Subcutaneous adipose tissue (tissue), 4 donors: ENCODE results near the gene CCL3. TPM values are rescaled to one million over a fixed set of nuclear protein-coding genes. Genes with fewer than 3 reads are reported as not detected.

Source experiments
- CTCF ChIP-seq: fragments of 450-650 bp; IDR thresholded peaks from one replicate; pipeline ENCODE4 v1.5.1; 2016; ENCODE audit warnings: low read depth, mild to moderate bottlenecking, control low read depth, antibody characterized with exemption, moderate library complexity
- small RNA-seq: library from RNA; depleted of rRNA; stranded (forward); fragments of <200 nt; gene quantifications from one replicate; pipeline ENCODE3, GENCODE V24; 2016
- total RNA-seq, 4 donors: library from RNA; depleted of rRNA; stranded (reverse); fragments of >200 nt; gene quantifications; one replicate each; pipeline ENCODE4 v1.1.0, GENCODE V29; 2016

Gene CCL3
- total RNA-seq, 4 donors from 2014 or later: 0.98 to 14.1 (median 1.7) TPM

GRCh38 chr17:36059406-36059805, 30.5 kb downstream of the CCL3 start:
- TF ChIP-seq CTCF: no peak

- no peak for TF ChIP-seq CTCF
Measured at GRCh38 chr17:36057911-36058310, 32.0 kb downstream of the CCL3 start.

- no peak for TF ChIP-seq CTCF
Measured at GRCh38 chr17:36055921-36056520, 33.9 kb downstream of the CCL3 start.

- no peak for TF ChIP-seq CTCF
Measured at GRCh38 chr17:36055171-36055570, 34.8 kb downstream of the CCL3 start.

GRCh38 chr17:36049643-36050042, 40.3 kb downstream of the CCL3 start:
- no peak for TF ChIP-seq CTCF

- no peak for TF ChIP-seq CTCF
Measured at GRCh38 chr17:36048066-36048465, 41.9 kb downstream of the CCL3 start.

Small RNA genes lying within 50 kb of the gene (small RNA-seq; reads per million reads assigned to genes)
- gene RN7SL301P: not detected

Other genes starting within 250 kb of the CCL3 start
- not detected for gene HEATR9, start 221.3 kb downstream of the CCL3 start, total RNA-seq
- 10 to 100 TPM in 1 of 4 donors, 1 to 10 TPM in 1, under 1 TPM in 1, not detected in 1; 0.82 to 11.2 (median 6.8) TPM for gene CCL5, start 209.8 kb downstream of the CCL3 start, total RNA-seq
- not detected for gene RDM1, start 159.4 kb downstream of the CCL3 start, total RNA-seq
- not detected for gene LYZL6, start 146.4 kb downstream of the CCL3 start, total RNA-seq
- gene CCL16, start 108.6 kb downstream of the CCL3 start, total RNA-seq: 1 to 10 TPM in 1 of 4 donors, under 1 TPM in 1, not detected in 2; 0.34 to 2.6 TPM
- gene CCL14, start 103.4 kb downstream of the CCL3 start, total RNA-seq: 10 to 100 TPM; 33.5 to 48.7 (median 46.5) TPM
- not detected for gene CCL15, start 88.6 kb downstream of the CCL3 start, total RNA-seq
- gene CCL23, start 72.2 kb downstream of the CCL3 start, total RNA-seq: 10 to 100 TPM in 2 of 4 donors, 1 to 10 TPM in 2; 3.4 to 13.7 (median 9.1) TPM
- gene CCL18, start 25.9 kb downstream of the CCL3 start, total RNA-seq: 10 to 100 TPM in 1 of 4 donors, 1 to 10 TPM in 1, under 1 TPM in 1, not detected in 1; 0.66 to 19.2 (median 2.2) TPM
- 1 to 10 TPM in 3 of 4 donors, not detected in 1; 2.2 to 4.2 (median 3.1) TPM for gene CCL4, start 13.7 kb upstream of the CCL3 start, total RNA-seq
- 1 to 10 TPM in 1 of 4 donors, not detected in 3; 2.9 TPM for gene TBC1D3B, start 86.5 kb upstream of the CCL3 start, total RNA-seq
- 1 to 10 TPM in 1 of 4 donors, not detected in 3; 3.9 TPM for gene CCL3L1, start 106.6 kb upstream of the CCL3 start, total RNA-seq
- not detected for gene CCL4L2, start 120.9 kb upstream of the CCL3 start, total RNA-seq
- not detected for gene TBC1D3I, start 174.4 kb upstream of the CCL3 start, total RNA-seq
- gene TBC1D3G, start 233.7 kb upstream of the CCL3 start, total RNA-seq: 1 to 10 TPM in 1 of 4 donors, not detected in 3; 3.1 TPM